Epithelial cell of proximal tubule (primary cell): ENCODE measurements around the gene PTBP1. TPM values are rescaled to one million over a fixed set of nuclear protein-coding genes. Genes with fewer than 3 reads are reported as not detected.

Experiments
- DNase-seq: peaks from one replicate; pipeline ENCODE4 v3.0.0-alpha.2; 2011; ENCODE audit warnings: low read depth
- H3K4me3 ChIP-seq: 2 replicates; pipeline ENCODE4 v1.5.1; 2011; ENCODE audit warnings: low read depth, mild to moderate bottlenecking, low read length
- total RNA-seq: library from RNA; depleted of rRNA; stranded (reverse); fragments of >200 nt; gene quantifications from 2 replicates; pipeline ENCODE4 v1.2.3, GENCODE V29; 2015
- TF ChIP-seq, protein P1 (sequence below): conservative IDR thresholded peaks from 2 replicates; pipeline ENCODE4 v1.5.1; 2012; ENCODE audit warnings: low read depth, mild to moderate bottlenecking, low read length

Gene PTBP1
- total RNA-seq, 1 donor from 2014 or later, result 186 TPM

DNA sequence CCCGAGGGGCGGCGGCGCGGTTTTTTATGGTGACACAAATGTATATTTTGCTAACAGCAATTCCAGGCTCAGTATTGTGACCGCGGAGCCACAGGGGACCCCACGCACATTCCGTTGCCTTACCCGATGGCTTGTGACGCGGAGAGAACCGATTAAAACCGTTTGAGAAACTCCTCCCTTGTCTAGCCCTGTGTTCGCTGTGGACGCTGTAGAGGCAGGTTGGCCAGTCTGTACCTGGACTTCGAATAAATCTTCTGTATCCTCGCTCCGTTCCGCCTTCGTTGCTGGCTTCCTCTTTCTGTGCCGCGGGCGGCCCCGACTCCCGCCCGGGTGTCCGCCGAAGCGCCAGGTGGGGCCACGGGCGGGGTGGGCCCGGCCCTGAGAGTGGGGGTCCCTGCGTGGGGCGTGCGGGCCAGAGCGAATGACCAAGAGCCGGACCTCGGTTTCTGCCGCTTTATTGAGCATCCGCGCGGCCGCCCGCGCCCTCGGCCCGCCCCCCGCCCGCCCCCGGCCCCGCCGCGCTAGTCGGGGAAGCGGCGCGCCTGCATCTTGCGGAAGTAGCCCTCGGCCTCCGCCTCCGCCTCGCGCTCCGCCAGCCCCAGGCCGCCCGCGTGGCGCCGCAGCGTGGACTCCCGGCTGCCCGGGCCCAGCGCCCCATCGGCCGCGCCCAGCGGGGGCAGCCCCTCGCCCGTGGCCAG is 14.9 kb downstream of the PTBP1 start:
- H3K4me3 ChIP-seq, result no peak overlapping the region
- no peak for DNase-seq
- TF ChIP-seq, protein P1, sequence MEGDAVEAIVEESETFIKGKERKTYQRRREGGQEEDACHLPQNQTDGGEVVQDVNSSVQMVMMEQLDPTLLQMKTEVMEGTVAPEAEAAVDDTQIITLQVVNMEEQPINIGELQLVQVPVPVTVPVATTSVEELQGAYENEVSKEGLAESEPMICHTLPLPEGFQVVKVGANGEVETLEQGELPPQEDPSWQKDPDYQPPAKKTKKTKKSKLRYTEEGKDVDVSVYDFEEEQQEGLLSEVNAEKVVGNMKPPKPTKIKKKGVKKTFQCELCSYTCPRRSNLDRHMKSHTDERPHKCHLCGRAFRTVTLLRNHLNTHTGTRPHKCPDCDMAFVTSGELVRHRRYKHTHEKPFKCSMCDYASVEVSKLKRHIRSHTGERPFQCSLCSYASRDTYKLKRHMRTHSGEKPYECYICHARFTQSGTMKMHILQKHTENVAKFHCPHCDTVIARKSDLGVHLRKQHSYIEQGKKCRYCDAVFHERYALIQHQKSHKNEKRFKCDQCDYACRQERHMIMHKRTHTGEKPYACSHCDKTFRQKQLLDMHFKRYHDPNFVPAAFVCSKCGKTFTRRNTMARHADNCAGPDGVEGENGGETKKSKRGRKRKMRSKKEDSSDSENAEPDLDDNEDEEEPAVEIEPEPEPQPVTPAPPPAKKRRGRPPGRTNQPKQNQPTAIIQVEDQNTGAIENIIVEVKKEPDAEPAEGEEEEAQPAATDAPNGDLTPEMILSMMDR, result no peak

DNA sequence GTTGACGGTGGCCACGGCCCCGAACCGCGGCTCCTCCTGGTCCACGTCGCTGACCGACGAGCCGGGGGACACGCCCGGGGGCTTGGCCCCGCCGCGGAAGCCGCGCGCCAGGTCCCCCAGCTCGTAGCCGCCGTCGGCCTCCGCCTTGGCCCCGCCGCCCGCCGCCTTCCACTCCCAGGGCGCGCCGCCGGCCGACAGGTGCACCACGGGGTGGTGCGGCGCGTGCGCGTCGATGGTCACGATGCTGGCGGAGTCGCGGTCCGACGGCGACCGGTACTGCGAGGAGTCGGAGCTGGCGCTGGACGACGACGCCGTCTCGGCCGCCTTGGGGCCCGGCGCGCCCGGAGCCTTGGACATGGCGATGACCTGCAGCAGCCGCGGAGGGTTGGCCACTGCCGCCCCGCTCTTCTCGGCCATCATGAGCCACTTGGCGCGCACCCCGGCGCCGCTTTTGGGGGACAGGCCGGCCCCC is 15.5 kb downstream of the PTBP1 start:
- H3K4me3 ChIP-seq, result no peak overlapping the region
- TF ChIP-seq, protein P1, result no peak
- DNase-seq, result no peak

DNA sequence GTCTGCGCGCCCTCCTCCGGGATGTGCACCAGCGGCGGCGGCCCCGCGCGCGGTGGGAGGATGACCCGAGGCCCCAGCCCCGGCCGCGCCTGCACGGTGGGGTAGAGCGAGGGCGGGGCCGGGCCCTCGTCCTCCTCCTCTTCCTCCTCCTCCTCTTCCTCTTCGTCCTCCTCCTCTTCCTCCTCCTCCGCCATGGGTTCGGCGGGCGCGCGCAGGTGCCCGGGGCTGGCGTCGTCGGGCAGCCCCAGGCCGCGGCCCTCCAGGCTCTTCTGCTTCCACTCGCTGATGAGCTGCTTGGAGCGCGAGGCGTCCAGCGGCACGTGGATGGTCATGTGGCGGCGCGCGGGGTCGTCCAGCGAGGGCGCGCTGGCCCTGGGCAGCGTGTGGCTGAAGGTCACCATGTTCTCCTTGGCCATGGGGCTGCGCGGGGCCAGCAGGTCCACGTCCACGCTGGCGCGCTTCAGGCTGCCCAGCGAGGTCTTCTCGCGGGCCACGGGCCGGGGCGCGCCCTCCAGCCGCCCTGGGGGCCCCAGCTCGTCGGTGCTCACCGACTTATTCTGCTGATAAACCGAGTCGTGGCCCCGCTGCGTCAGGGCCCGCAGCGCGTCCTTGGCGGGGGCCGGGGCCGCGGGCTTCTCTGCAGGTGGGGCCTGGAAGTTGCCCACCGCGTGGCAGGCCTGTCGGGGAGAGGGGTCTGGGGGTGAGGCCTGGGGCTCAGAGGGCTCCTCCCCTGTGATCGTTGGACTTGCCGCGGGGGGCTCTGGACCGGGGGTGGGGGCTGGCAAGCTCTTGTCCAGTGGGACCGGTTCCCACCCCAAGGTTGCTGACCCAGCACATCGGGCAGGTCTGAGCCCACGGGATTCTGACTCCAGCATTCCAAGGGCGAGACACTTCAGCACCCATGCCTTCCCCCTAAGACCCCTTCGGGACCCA is 16.2 kb downstream of the PTBP1 start:
- TF ChIP-seq, protein P1, result no peak
- DNase-seq, result no peak
- H3K4me3 ChIP-seq, result no peak overlapping the region

DNA sequence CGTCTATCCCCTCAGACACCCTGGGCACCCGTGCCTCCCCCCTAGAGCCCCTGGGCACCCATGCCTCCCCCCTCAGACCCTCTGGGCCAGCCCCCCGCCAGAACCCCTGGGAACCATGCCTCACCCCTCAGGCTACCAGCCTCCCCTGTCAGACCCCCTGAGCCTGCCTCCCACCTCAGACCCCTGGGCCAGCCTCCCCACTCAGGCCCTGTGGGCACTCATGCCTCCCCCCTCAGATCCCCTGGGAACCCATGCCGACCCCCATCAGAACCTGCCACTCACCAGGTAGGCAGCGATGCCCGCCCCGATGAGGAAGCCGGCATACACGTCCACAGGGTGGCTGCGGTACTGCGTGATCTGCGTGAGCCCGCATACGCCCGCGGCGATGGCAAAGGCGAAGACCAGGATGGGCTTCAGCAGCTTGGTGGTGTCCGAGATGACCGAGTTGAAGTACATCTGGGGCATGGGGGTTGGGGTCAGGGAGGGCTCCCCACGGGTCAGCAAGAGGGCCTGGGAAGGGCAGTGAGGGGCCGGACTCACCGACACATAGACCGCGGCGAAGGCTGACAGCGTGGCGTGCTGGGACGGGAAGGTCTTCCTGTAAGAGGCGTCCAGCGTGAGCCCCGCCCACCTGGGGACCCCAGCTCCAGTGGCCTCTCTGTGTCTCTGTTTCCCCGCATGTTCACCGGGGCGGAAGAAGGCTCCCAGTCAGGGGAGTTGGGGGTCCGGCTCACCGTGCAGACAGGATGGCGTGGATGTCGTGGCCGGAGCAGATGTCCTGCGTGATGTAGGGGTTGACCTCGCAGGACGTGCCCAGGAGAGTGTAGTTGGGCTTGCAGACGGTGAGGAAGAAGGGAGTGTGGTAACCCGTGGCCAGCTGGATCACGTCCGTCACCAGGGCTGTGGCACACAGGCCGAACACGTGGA is 17.2 kb downstream of the PTBP1 start:
- TF ChIP-seq, protein P1, result no peak
- H3K4me3 ChIP-seq, result no peak overlapping the region
- DNase-seq, result no peak

DNA sequence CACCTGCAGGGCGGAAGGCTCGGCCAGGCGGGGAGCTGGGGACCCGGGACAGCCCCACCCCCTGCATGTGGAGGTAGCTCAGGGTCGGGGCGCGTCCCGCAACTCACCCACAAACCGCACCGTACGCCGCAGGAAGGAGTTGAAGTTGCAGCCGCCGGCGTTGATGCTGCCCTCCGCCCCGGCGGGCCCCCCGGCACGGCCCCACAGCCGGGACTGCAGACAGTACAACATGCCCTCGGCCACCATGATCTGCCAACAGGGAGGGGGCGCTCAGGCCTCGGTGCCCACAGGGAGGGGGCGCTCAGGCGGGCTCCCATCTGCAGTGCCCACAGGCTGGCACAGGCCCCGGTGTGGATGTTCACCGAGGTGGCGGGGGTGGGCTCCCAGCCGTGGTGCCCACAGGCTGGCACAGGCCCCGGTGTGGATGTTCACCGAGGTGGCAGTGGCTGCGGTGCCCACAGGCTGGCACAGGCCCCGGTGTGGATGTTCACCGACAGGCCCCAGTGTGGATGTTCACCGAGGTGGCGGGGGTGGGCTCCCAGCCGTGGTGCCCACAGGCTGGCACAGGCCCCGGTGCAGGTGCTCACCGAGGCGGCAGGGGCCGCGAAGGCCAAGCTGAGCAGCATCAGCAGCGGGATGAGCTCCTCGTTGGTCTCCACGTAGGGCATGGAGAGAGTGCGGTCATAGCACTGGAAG is 18.0 kb downstream of the PTBP1 start:
- DNase-seq, result no peak
- H3K4me3 ChIP-seq, result no peak overlapping the region
- TF ChIP-seq, protein P1, result no peak

DNA sequence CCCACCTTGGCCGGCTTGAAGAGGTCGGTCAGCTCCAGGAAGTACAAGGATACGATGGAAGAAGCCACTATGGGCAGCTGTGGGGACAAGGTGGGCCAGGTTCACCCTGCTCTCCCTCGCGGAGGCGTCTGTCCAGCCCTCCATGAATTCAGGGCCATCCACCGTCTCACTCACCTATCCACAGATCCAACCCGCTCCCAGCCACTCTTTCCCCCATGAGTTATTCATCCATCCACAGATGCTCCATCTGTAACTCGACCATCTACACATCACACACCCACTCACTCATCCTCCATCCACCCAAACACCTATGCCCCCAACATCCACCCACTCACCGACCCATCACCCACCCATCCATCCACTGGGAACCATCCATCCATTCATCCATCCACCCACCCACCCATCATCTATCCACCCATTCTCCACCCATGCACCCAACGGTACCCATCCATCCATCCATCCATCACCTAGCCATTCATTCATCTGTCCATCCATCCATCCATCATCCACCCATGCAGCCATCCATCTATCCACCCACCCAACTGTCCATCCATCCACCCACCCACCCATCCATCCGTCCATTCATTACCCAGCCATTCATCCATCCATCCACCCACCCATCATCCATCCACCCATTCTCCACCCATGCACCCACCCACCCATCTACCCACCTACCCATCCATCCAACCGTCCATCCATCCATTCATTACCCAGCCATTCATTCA is 18.7 kb downstream of the PTBP1 start:
- TF ChIP-seq, protein P1, result no peak
- no peak for DNase-seq
- H3K4me3 ChIP-seq, result no peak overlapping the region
